Neural crest cell (in vitro differentiated cells): ENCODE measurements around the gene SLC4A9. TPM values are rescaled to one million over a fixed set of nuclear protein-coding genes. Genes with fewer than 3 reads are reported as not detected.

ENCODE experiments used
- DNase-seq: peaks from one replicate; pipeline ENCODE4 v3.0.0; 2021; ENCODE audit warnings: low read depth, mixed read lengths, low spot score
- H3K27ac Mint-ChIP-seq: one replicate; pipeline ENCODE4 v1.8.0; 2021; ENCODE audit warnings: mild to moderate bottlenecking, mixed read lengths; ENCODE audit not compliant: unreplicated experiment
- H3K27me3 Mint-ChIP-seq: 2 replicates; pipeline ENCODE4 v1.8.0; 2021; ENCODE audit warnings: low read depth, mild to moderate bottlenecking, mixed read lengths
- H3K36me3 Mint-ChIP-seq: 2 replicates; pipeline ENCODE4 v1.8.0; 2021; ENCODE audit warnings: low read depth, mild to moderate bottlenecking, mixed read lengths
- H3K4me1 Mint-ChIP-seq: 2 replicates; pipeline ENCODE4 v1.8.0; 2021; ENCODE audit warnings: mixed read lengths
- H3K4me3 Mint-ChIP-seq: one replicate; pipeline ENCODE4 v1.8.0; 2021; ENCODE audit warnings: mild to moderate bottlenecking, mixed read lengths
- H3K9me3 Mint-ChIP-seq: 2 replicates; pipeline ENCODE4 v1.8.0; 2021; ENCODE audit warnings: mixed read lengths
- CTCF ChIP-seq: fragments of 200-600 bp; sonication (generic); conservative IDR thresholded peaks from 2 replicates; pipeline ENCODE4 v1.5.0; 2021; ENCODE audit warnings: antibody characterized with exemption, mild to moderate bottlenecking
- total RNA-seq: library from RNA; stranded (reverse); gene quantifications from 2 replicates; pipeline ENCODE4 v1.2.1, GENCODE V29; 2021

Gene SLC4A9
- total RNA-seq, 1 donor from 2014 or later, result not detected

- no peak for DNase-seq
- peaks cover 5% of the 10 kb centered on the region for H3K4me1 Mint-ChIP-seq
- TF ChIP-seq CTCF, result no peak
- no peaks in the 10 kb centered on the region for H3K9me3 Mint-ChIP-seq
- H3K27ac Mint-ChIP-seq, result no peak overlapping the region
- no peaks in the 10 kb centered on the region for H3K36me3 Mint-ChIP-seq
- no peaks in the 10 kb centered on the region for H3K27me3 Mint-ChIP-seq
- H3K4me3 Mint-ChIP-seq, result no peak overlapping the region
These were observed 22.9 kb downstream of the SLC4A9 start for GRCh38 chr5:140382866-140383265.

GRCh38 chr5:140383300-140383699 lies 23.3 kb downstream of the SLC4A9 start:
- Mint-ChIP-seq H3K4me3 (no peak overlapping the region), H3K4me1 (peaks cover 5% of the 10 kb centered on the region), H3K9me3 (no peaks in the 10 kb centered on the region), H3K27ac (no peak overlapping the region), H3K27me3 (no peaks in the 10 kb centered on the region), H3K36me3 (no peaks in the 10 kb centered on the region)
- TF ChIP-seq CTCF, result no peak
- no peak for DNase-seq

GRCh38 chr5:140388052-140388451 lies 28.1 kb downstream of the SLC4A9 start:
- no peaks in the 10 kb centered on the region for H3K9me3 Mint-ChIP-seq
- no peak for DNase-seq
- H3K36me3 Mint-ChIP-seq, result peaks cover 2% of the 10 kb centered on the region
- TF ChIP-seq CTCF, result no peak
- no peaks in the 10 kb centered on the region for H3K27me3 Mint-ChIP-seq
- no peak overlapping the region for H3K4me3 Mint-ChIP-seq
- H3K4me1 Mint-ChIP-seq, result peaks cover 5% of the 10 kb centered on the region
- H3K27ac Mint-ChIP-seq, result no peak overlapping the region

GRCh38 chr5:140391312-140391711 lies 31.3 kb downstream of the SLC4A9 start:
- H3K4me1 Mint-ChIP-seq, result no peaks in the 10 kb centered on the region
- H3K4me3 Mint-ChIP-seq, result no peak overlapping the region
- H3K27me3 Mint-ChIP-seq, result no peaks in the 10 kb centered on the region
- no peak for TF ChIP-seq CTCF
- no peak for DNase-seq
- H3K27ac Mint-ChIP-seq, result no peak overlapping the region
- H3K36me3 Mint-ChIP-seq, result peaks cover 2% of the 10 kb centered on the region
- H3K9me3 Mint-ChIP-seq, result no peaks in the 10 kb centered on the region

GRCh38 chr5:140391732-140392131 lies 31.7 kb downstream of the SLC4A9 start:
- Mint-ChIP-seq H3K36me3 (peaks cover 2% of the 10 kb centered on the region), H3K9me3 (no peaks in the 10 kb centered on the region), H3K4me3 (no peak overlapping the region), H3K27me3 (no peaks in the 10 kb centered on the region), H3K27ac (no peak overlapping the region), H3K4me1 (no peaks in the 10 kb centered on the region)
- DNase-seq, result no peak
- TF ChIP-seq CTCF, result no peak

GRCh38 chr5:140393738-140394137 lies 33.7 kb downstream of the SLC4A9 start:
- DNase-seq, result no peak
- Mint-ChIP-seq H3K4me1 (no peaks in the 10 kb centered on the region), H3K4me3 (no peak overlapping the region), H3K27me3 (no peaks in the 10 kb centered on the region), H3K27ac (no peak overlapping the region), H3K36me3 (peaks cover 2% of the 10 kb centered on the region), H3K9me3 (no peaks in the 10 kb centered on the region)
- TF ChIP-seq CTCF, result no peak
